Pancreas (tissue), 10 donors: ENCODE data around the gene GPBAR1. TPM values are rescaled to one million over a fixed set of nuclear protein-coding genes. Genes with fewer than 3 reads are reported as not detected.

Source experiments
- ATAC-seq, 4 donors: fragments of 200-7000 bp; cut with Tn5 transposase; one replicate each; pipeline versions ENCODE4 v1.8.0 to v1.9.1; 2020; ENCODE audit warnings: mild to moderate bottlenecking in 4 of 4, moderate library complexity in 4 of 4
- DNase-seq, 6 donors: peaks; one replicate each; pipeline ENCODE4 v3.0.0-alpha.2; 2020
- FAIRE-seq: peaks from 2 replicates; lab custom pipeline; 2012; peaks lifted over from hg19 to GRCh38; lab: Jason Lieb, UNC
- H3K27ac ChIP-seq, 4 donors: fragments of 200-600 bp; sonication (generic); 1 replicate in 3 of 4; 2 replicates in 1 of 4; pipeline versions ENCODE4 v1.5.0 to v1.8.0; 2020
- H3K27me3 ChIP-seq, 4 donors: fragments of 200-600 bp; one replicate each; pipeline ENCODE4 v1.8.0; 2021
- H3K36me3 ChIP-seq, 3 donors: fragments of 200-600 bp; sonication (generic) in 1 of 3; one replicate each; pipeline versions ENCODE4 v1.5.0 to v1.8.0; 2020 to 2021
- H3K4me1 ChIP-seq, 3 donors: fragments of 200-600 bp; one replicate each; pipeline ENCODE4 v1.8.0; 2021
- H3K4me3 ChIP-seq, 4 donors: fragments of 200-600 bp; sonication (generic) in 2 of 4; one replicate each; pipeline versions ENCODE4 v1.5.0 to v1.8.0; 2020 to 2021
- H3K9me3 ChIP-seq, 4 donors: fragments of 200-600 bp; one replicate each; pipeline ENCODE4 v1.8.0; 2021
- WGBS, 2 donors: extraction: QIAGEN DNeasy Blood & Tissue Kit; methylation state at CpG; one replicate each; pipeline ENCODE4 v1.1.7; 2013; 5-methylcytosine and 5-hydroxymethylcytosine counted together
- intact Hi-C, 3 donors: fragments of 100-400 bp; cut with DNase I; formaldehyde crosslinking; loops; one replicate each; pipeline versions ENCODE4 v1.11.1 to v1.14.2; 2022
- polyA plus RNA-seq, 2 donors: library from polyadenylated mRNA; stranded (reverse); fragments of 200-250 nt; gene quantifications; one replicate each; pipeline ENCODE4 v1.2.3, GENCODE V29; 2013
- total RNA-seq, 6 donors: library from RNA; stranded (reverse); fragmentation: NEBNext Ultra II Directional in 4 of 6; extraction: Animal tissue kit (Norgen Biotek cat#: 25700) in 4 of 6; gene quantifications; one replicate each; pipeline versions ENCODE4 v1.2.1 to v1.2.4, GENCODE V29; 2021 to 2023
- TF ChIP-seq, protein P1 (sequence below), 4 donors: fragments of 200-600 bp; sonication (generic) in 3 of 4; IDR thresholded peaks; one replicate each; pipeline versions ENCODE4 v1.5.0 to v1.8.0; 2021; ENCODE audit warnings: antibody characterized with exemption in 4 of 4
- donor health status: healthy with polysubstance abuse.
- donor health status: DM: no; HTN: no; CAD: no; lungs with moderate emphysema.
- donor health status: DM: no; HTN: no; CAD: no.
- donor health status: control.
- donor health status: control.
- donor health status: Bipolar disorder and iron deficiency.
- donor health status: DM: yes; HTN: yes; CAD: no.
- donor health status: DM: no; HTN: no; CAD: no.
- donor health status: DM: no; HTN: no; CAD: no.
- donor health status: DM: yes; HTN: yes; CAD: no.

GPBAR1 gene
- total RNA-seq: 1 to 10 TPM in 3 of 6 donors, under 1 TPM in 3; 0.12 to 1.8 (median 0.76) TPM
- 1 to 10 TPM; 2.1 to 2.3 TPM for polyA plus RNA-seq

DNA sequence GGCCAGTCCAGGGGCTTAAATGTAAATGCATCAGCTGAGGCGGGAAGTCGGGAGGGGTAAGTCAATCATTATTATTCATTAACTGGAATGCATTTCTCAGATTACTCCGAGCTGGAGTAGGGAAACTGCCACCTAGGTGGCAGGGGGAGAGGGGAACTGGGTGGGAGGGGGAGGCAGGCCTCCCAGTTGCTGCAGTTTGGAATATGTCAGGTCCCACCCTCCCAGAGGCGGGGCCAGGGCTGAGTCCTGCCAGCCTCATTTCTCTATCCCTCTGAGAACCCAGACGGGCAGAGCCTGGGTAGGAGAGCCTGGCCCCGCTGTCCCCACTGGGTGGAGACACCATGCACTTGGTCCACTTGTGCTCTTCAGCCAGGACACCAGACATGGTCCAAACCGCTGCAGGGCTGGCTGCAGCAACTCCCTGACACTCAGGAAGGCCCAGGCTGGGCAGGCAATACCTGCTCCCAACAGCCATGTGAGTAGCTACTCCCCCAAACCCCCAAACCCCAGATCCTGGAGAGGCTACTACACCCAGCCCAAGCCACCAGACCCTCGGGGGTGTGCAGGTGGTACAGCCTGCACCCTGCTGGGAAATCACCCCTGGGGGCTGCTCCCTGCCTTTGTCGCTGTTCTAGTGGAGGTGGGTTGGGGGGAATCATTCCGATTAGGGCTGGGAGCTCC is at the start of gene GPBAR1:
Gene GPBAR1 (plus strand): TSS at position 274 of the 681 bp plus-strand sequence. CDS start 1,710 bp downstream, outside the sequence.
- intact Hi-C loops: loop anchor here in 1 of 3 donors (5.0 kb wide), 1 partner anchor 79 kb away; no protein-coding TSS in a partner anchor
- WGBS, 2 donors: 43 to 47% methylated on average over 9 to 10 of the region's 10 CpGs

GRCh38 chr2:218214116-218214515 is 46.7 kb upstream of the GPBAR1 start:
- intact Hi-C loops: no loop called here
- WGBS, 2 donors: 84 to 92% methylated on average over 1 of the region's 1 CpG
- H3K27ac ChIP-seq: no peak overlapping the region
- H3K36me3 ChIP-seq: no peaks in the 10 kb centered on the region
- no peak for ATAC-seq
- peaks cover 0 to 7% (median 0%) of the 10 kb centered on the region in 3 donors for H3K4me1 ChIP-seq
- H3K27me3 ChIP-seq: no peaks in the 10 kb centered on the region
- TF ChIP-seq, protein P1, sequence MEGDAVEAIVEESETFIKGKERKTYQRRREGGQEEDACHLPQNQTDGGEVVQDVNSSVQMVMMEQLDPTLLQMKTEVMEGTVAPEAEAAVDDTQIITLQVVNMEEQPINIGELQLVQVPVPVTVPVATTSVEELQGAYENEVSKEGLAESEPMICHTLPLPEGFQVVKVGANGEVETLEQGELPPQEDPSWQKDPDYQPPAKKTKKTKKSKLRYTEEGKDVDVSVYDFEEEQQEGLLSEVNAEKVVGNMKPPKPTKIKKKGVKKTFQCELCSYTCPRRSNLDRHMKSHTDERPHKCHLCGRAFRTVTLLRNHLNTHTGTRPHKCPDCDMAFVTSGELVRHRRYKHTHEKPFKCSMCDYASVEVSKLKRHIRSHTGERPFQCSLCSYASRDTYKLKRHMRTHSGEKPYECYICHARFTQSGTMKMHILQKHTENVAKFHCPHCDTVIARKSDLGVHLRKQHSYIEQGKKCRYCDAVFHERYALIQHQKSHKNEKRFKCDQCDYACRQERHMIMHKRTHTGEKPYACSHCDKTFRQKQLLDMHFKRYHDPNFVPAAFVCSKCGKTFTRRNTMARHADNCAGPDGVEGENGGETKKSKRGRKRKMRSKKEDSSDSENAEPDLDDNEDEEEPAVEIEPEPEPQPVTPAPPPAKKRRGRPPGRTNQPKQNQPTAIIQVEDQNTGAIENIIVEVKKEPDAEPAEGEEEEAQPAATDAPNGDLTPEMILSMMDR (IDR thresholded peaks at IDR 0.05): no peak
- H3K9me3 ChIP-seq: no peaks in the 10 kb centered on the region
- H3K4me3 ChIP-seq: no peak overlapping the region
- no peak for DNase-seq
- FAIRE-seq: no peak

More for the DNA sequence above, at the start of gene GPBAR1:
- no peak within 1 kb of the TSS for H3K4me3 ChIP-seq
- H3K9me3 ChIP-seq: no peaks in the 10 kb centered on the region
- no peaks in the 10 kb centered on the region for H3K27me3 ChIP-seq
- peak; percentile 41 to 59 (median 53) for ATAC-seq
- FAIRE-seq: no peak
- peak in 4 of 6 donors; percentile 42 to 67 (median 61) for DNase-seq
- H3K27ac ChIP-seq: peak within 1 kb of the TSS in 3 of 4 donors; percentile 22 to 50 (median 27)
- TF ChIP-seq, protein P1 (IDR thresholded peaks at IDR 0.05): no peak
- peaks cover 0 to 10% (median 0%) of the 10 kb centered on the region in 3 donors for H3K4me1 ChIP-seq
- peaks cover 0 to 16% (median 7%) of the 10 kb centered on the region in 3 donors for H3K36me3 ChIP-seq

GRCh38 chr2:218216336-218216673 is 44.5 kb upstream of the GPBAR1 start:
- Histone ChIP-seq H3K4me3 (peak overlapping the region; percentile 69 to 91 (median 82)), H3K36me3 (no peaks in the 10 kb centered on the region), H3K9me3 (no peaks in the 10 kb centered on the region), H3K4me1 (peaks cover 0 to 18% (median 0%) of the 10 kb centered on the region in 3 donors), H3K27me3 (no peaks in the 10 kb centered on the region), H3K27ac (peak overlapping the region; percentile 79 to 94 (median 90))
- intact Hi-C loops: no loop called here
- TF ChIP-seq, protein P1 (IDR thresholded peaks at IDR 0.05): no peak
- ATAC-seq (peak in 3 of 4 donors; percentile 2 to 16 (median 3)), FAIRE-seq (no peak), DNase-seq (peak in 4 of 6 donors; percentile 17 to 58 (median 34))
- whole genome bisulfite sequencing, 2 donors: 39 to 41% methylated on average over 9 of the region's 9 CpGs

DNA sequence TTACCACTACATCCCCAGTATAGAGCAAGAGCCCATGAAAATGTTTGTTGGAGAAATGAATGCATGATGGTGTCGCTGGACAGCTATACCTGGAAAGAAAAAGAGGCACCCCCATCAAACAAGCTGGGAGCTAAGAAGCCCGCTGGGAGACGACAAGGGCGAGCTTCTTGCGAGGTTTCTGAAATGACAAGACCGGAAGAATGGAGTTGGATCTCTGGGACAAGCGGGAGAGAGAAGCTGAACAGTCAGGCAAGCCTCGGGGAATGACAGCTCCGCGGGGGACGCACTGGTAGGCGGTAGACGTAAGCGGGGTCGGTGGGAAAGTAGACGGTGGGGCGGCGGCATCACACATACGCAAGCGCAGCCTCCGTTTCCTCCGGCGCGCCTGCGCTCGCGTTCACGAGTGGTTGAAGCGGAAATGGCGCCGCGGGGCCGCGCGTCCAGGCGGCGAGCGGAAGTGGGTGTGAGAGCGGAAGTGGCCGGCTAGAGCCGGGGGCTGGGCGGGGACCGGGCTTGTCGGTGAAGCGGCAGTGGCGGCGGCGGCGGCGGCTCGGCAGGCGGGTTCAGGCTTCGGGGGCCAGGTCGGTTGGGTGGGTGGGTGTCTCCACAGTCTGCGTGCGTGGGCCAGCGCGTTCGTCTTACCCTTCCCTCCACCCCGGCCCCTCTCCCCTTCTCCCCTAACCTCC is 44.0 kb upstream of the GPBAR1 start, which contains the start of gene ARPC2:
Gene ARPC2 (plus strand): TSS at position 516 of the 686 bp plus-strand sequence. CDS start 282 bp downstream, outside the sequence.
- intact Hi-C loops: no loop called here
- WGBS, 2 donors: 1% methylated on average over 21 to 54 of the region's 60 CpGs
- Histone ChIP-seq H3K9me3 (no peaks in the 10 kb centered on the region), H3K36me3 (no peaks in the 10 kb centered on the region), H3K4me1 (peaks cover 0 to 23% (median 0%) of the 10 kb centered on the region in 3 donors), H3K27ac (peak within 1 kb of the TSS; percentile 79 to 94 (median 90)), H3K27me3 (no peaks in the 10 kb centered on the region), H3K4me3 (peak within 1 kb of the TSS; percentile 69 to 91 (median 82))
- DNase-seq (peak; percentile 88 to 97 (median 90)), ATAC-seq (peak; percentile 97 to 99 (median 98)), FAIRE-seq (no peak)
- TF ChIP-seq, protein P1 (IDR thresholded peaks at IDR 0.05): peak in 3 of 4 donors; percentile 16 to 26 (median 18)
